MG63 (cell line): Measurements from ENCODE around the gene ADAMTS2. TPM values are rescaled to one million over a fixed set of nuclear protein-coding genes. Genes with fewer than 3 reads are reported as not detected.

Experiments
- DNase-seq: peaks from one replicate; pipeline ENCODE4 v3.0.0-alpha.2; 2020
- H3K27me3 ChIP-seq: fragments of 250-450 bp; sonication (Bioruptor Pico); 2 replicates; pipeline ENCODE4 v1.5.1; 2020; ENCODE audit warnings: mild to moderate bottlenecking, moderate library complexity
- H3K36me3 ChIP-seq: fragments of 250-450 bp; sonication (Bioruptor Pico); 2 replicates; pipeline ENCODE4 v1.5.1; 2020; ENCODE audit warnings: mild to moderate bottlenecking, moderate library complexity
- H3K4me3 ChIP-seq: fragments of 250-450 bp; sonication (Bioruptor Pico); 2 replicates; pipeline ENCODE4 v1.5.1; 2020; ENCODE audit warnings: mild to moderate bottlenecking, moderate library complexity
- H3K9me3 ChIP-seq: fragments of 250-450 bp; sonication (Bioruptor Pico); 2 replicates; pipeline ENCODE4 v1.5.1; 2020; ENCODE audit warnings: mild to moderate bottlenecking, moderate library complexity
- total RNA-seq: library from RNA; depleted of rRNA; stranded (reverse); fragments of >200 nt; shearing (Covaris generic); gene quantifications from 2 replicates; pipeline ENCODE4 v1.2.3, GENCODE V29; 2014; ENCODE audit warnings: low replicate concordance

Gene ADAMTS2
- total RNA-seq, 1 experiment from 2014 or later: 141 TPM

GRCh38 chr5:179337796-179338676, 7.2 kb downstream of the ADAMTS2 start:
- no peak for DNase-seq
- no peak overlapping the region for H3K4me3 ChIP-seq
- H3K9me3 ChIP-seq: no peaks in the 10 kb centered on the region
- H3K36me3 ChIP-seq: peaks cover 70% of the 10 kb centered on the region
- no peaks in the 10 kb centered on the region for H3K27me3 ChIP-seq

GRCh38 chr5:179336871-179337795, 8.1 kb downstream of the ADAMTS2 start:
- H3K4me3 ChIP-seq: no peak overlapping the region
- no peaks in the 10 kb centered on the region for H3K9me3 ChIP-seq
- H3K27me3 ChIP-seq: no peaks in the 10 kb centered on the region
- peaks cover 61% of the 10 kb centered on the region for H3K36me3 ChIP-seq
- DNase-seq: no peak

DNA sequence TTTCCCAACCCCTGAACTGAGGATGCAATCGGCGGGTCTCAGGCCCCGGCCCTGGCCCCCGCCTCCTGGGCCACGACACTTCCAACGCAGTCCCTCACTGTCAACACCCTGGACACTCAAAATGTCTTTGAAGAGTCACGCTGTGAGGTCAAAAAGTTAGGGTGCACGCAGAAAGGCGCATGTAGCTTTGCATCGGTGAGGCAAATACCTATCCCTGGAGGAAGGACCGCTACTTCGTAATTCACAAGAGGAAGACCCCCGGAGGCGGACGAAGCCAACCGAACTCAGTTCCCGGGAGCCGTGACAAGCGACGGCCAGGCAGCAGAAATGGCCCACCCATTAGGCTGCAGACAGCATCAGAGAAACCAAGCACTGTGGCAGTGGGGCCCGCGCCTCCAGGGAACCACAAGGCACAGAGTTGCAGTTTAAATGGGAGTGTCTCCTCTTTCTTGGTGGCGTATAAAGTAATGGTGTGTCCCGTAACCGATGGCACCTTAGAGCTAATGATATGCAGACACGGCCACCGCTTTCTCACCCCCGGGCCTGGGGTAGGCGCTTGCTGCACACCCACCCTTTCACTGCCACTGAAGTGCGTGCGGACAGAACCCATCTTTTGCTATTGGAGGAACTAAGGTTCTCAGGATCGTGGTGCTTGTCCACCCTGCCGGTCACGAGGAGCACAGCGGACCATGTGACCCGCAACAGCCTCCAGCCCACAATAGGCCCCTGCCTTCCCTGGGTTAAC, 9.0 kb downstream of the ADAMTS2 start:
- Histone ChIP-seq H3K9me3 (no peaks in the 10 kb centered on the region), H3K4me3 (no peak overlapping the region), H3K27me3 (no peaks in the 10 kb centered on the region), H3K36me3 (peaks cover 55% of the 10 kb centered on the region)
- no peak for DNase-seq

GRCh38 chr5:179333796-179334761, 11.2 kb downstream of the ADAMTS2 start:
- no peaks in the 10 kb centered on the region for H3K27me3 ChIP-seq
- no peaks in the 10 kb centered on the region for H3K9me3 ChIP-seq
- no peak for DNase-seq
- H3K36me3 ChIP-seq: peaks cover 34% of the 10 kb centered on the region
- H3K4me3 ChIP-seq: no peak overlapping the region

GRCh38 chr5:179332741-179333290, 12.4 kb downstream of the ADAMTS2 start:
- Histone ChIP-seq H3K27me3 (no peaks in the 10 kb centered on the region), H3K36me3 (peaks cover 28% of the 10 kb centered on the region), H3K4me3 (no peak overlapping the region), H3K9me3 (no peaks in the 10 kb centered on the region)
- DNase-seq: no peak

DNA sequence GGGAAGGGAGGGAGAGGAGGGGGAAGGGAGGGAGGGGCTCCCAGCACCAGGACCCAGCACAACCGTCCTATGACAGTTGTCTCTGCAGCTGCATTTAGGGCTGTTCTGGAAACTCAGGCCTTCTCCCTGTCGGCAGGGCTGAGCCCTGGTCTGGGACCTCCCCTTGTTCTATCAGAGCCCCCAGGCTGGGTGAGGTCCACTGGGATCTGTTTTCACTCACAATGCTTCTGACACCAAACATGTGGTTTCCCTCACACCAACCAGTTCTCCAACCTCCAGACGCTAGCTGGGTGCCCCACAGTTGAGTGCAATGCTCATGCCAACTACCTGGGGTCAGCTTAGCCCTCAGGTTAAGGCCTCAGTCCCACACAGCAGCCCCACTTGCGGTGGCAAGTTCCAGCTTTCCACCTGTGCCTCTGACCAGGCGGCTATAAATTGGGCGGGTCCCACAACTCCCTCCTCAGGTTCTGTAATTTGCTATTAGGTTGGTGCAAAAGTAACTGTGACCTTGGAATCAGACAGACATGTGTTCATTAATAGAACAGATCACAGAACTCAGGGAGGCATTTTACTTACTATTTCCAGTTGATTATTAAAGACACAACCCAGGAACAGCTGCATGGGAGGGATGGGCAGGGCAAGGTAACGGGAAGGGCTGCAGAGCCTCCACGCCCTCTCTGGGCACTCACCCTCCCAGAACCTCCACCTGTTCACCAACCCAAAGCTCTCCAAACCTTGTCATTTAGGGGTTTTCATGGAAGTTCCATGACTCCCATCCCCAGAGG, 13.5 kb downstream of the ADAMTS2 start:
- no peak for DNase-seq
- Histone ChIP-seq H3K36me3 (peaks cover 26% of the 10 kb centered on the region), H3K4me3 (no peak overlapping the region), H3K9me3 (no peaks in the 10 kb centered on the region), H3K27me3 (no peaks in the 10 kb centered on the region)

DNA sequence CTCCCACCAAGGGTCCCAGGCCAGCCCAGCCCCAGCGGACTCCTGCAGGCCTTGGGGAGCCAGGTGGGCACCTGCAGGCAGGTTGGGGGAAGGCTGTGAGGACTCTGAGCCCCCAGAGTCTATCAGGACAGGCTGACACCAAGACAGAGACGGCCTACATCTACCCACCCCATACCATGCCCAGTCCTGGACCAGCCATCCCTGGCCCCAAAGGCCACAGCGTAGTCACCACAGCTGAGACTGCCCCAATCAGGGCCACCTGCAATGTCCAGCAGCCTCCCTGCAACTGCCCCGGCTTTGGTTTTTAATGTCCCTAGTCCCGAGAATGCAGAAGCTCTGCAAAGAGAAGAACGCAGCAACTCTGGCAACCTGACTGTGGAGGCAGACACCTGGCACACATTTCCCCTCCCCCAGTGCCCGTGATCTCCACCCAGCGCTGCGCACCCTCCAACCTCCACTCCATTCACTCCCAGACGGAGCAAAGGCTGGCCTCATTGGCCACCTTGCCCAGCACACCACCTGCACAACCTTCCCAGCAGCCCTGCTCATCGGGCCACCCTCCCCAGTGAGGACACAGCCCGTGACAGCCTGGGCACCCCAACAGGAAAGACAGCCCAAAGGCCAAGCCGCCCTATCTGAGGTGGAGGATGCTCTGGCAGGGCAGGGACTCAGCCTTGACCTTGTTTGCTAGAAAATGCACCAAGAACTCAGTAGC, 14.9 kb downstream of the ADAMTS2 start:
- no peaks in the 10 kb centered on the region for H3K9me3 ChIP-seq
- no peak for DNase-seq
- no peak overlapping the region for H3K4me3 ChIP-seq
- no peaks in the 10 kb centered on the region for H3K27me3 ChIP-seq
- H3K36me3 ChIP-seq: peaks cover 22% of the 10 kb centered on the region

GRCh38 chr5:179328291-179328690, 17.0 kb downstream of the ADAMTS2 start:
- H3K36me3 ChIP-seq: peaks cover 23% of the 10 kb centered on the region
- H3K4me3 ChIP-seq: no peak overlapping the region
- no peaks in the 10 kb centered on the region for H3K27me3 ChIP-seq
- H3K9me3 ChIP-seq: no peaks in the 10 kb centered on the region
- DNase-seq: no peak

GRCh38 chr5:179327021-179327735, 18.1 kb downstream of the ADAMTS2 start:
- DNase-seq: no peak
- H3K4me3 ChIP-seq: no peak overlapping the region
- no peaks in the 10 kb centered on the region for H3K9me3 ChIP-seq
- H3K36me3 ChIP-seq: peaks cover 33% of the 10 kb centered on the region
- no peaks in the 10 kb centered on the region for H3K27me3 ChIP-seq

DNA sequence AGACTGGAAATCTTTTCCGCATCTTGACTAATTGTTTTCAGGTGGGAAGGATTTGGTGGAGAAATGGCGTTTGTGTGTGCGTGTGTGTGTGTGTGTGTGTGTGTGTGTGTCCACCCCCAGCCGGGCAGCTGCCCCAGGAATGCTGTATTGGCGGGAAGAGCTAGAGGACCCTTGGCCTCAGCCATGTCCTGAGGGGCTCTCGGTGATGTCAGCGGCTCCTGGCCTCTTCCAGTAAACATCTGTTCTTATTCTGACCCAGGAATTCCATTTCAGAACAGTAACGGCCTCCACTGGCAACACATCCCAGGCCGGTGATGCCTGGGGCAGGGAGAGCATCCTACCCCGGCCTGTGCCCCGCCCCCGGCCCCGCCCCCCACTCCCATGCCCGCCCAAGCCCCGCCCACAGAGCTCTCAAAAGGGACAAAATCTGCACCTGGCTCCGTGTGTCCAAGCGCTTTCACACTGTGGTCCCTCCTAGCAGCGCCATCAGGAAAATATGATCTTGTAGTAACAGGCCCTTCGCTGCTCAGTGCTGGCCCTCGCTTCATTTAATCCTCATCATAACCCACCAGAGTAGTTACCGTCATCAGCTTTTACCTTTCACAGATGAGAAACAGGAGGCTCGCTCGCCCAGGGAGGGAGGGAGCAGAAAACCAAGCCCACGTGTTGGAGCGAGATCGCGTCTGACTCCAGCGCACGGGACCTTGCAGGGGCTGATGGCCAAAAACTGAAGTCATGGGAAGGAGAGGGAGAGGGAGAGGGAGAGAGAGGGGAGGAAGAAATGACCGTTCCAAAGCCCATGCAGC, 18.9 kb downstream of the ADAMTS2 start:
- DNase-seq: no peak

GRCh38 chr5:179325296-179326031, 19.8 kb downstream of the ADAMTS2 start:
- no peaks in the 10 kb centered on the region for H3K9me3 ChIP-seq
- no peak overlapping the region for H3K4me3 ChIP-seq
- H3K36me3 ChIP-seq: peaks cover 38% of the 10 kb centered on the region
- H3K27me3 ChIP-seq: no peaks in the 10 kb centered on the region
- no peak for DNase-seq

More for the DNA sequence above, 18.9 kb downstream of the ADAMTS2 start:
- H3K9me3 ChIP-seq: no peaks in the 10 kb centered on the region
- no peaks in the 10 kb centered on the region for H3K27me3 ChIP-seq
- peaks cover 38% of the 10 kb centered on the region for H3K36me3 ChIP-seq
- no peak overlapping the region for H3K4me3 ChIP-seq

GRCh38 chr5:179324760-179325295, 20.4 kb downstream of the ADAMTS2 start:
- peaks cover 41% of the 10 kb centered on the region for H3K36me3 ChIP-seq
- DNase-seq: no peak
- H3K27me3 ChIP-seq: no peaks in the 10 kb centered on the region
- no peak overlapping the region for H3K4me3 ChIP-seq
- no peaks in the 10 kb centered on the region for H3K9me3 ChIP-seq
